GM19324 (cell line): ENCODE data around the gene PEX6.

ENCODE experiments used
- ATAC-seq: cut with Tn5 transposase; IDR thresholded peaks from one replicate; pipeline ENCODE4 v1.9.1; 2021; ENCODE audit warnings: mild to moderate bottlenecking, moderate library complexity; ENCODE audit not compliant: unreplicated experiment, low FRiP score

The PEX6 gene

GRCh38 chr6:42938987-42939809 lies 39.8 kb downstream of the PEX6 start:
- ATAC-seq = no peak

GRCh38 chr6:42938428-42938796 lies 40.6 kb downstream of the PEX6 start:
- no peak for ATAC-seq

GRCh38 chr6:42937548-42938427 lies 41.2 kb downstream of the PEX6 start:
- ATAC-seq = no peak

DNA sequence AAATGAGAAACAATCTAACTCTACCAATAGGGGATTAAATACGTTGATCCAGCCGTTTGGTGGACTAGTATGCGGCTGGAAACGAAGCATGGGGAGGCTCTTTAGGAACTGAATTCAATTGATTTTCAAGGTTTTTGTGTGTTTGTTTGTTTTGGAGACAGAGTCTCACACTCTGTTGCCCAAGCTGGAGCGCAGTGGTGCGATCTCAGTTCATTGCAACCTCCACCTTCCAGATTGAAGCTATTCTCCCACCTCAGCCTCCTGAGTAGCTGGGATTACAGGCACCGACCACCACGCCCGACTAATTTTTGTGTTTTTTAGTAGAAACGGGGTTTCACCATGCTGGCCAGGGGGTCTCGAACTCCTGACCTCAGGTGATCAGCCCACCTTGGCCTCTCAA lies 42.6 kb downstream of the PEX6 start:
- ATAC-seq = no peak

DNA sequence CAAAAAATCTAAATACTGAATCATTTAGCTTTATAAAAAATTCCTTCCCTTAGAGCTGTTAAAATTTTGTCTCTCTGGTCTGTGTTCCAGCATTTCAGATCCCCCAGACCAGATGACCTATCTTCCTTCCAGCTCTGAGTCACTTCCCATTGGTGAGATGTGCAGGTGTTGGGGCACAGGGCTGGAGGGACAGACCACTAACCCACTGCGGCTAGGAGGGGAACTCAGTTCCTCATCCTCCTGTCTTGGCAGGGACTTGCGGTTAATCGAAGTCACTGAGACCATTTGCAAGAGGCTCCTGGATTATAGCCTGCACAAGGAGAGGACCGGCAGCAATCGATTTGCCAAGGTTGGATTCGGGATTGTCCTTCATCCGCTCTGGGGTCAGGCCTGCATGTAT lies 43.7 kb downstream of the PEX6 start:
- no peak for ATAC-seq

- ATAC-seq = no peak
These were observed 45.8 kb downstream of the PEX6 start for GRCh38 chr6:42933205-42933604.

GRCh38 chr6:42932412-42932811 lies 46.6 kb downstream of the PEX6 start:
- no peak for ATAC-seq

GRCh38 chr6:42929821-42930360 lies 49.1 kb downstream of the PEX6 start:
- peak; percentile 48 for ATAC-seq

GRCh38 chr6:42928986-42929820 lies 49.8 kb downstream of the PEX6 start, which contains the start of gene CNPY3:
Gene CNPY3, plus strand, starts transcription at chr6:42929480. Its CDS starts 91 bp downstream, at chr6:42929571.
- ATAC-seq = peak; percentile 82

DNA sequence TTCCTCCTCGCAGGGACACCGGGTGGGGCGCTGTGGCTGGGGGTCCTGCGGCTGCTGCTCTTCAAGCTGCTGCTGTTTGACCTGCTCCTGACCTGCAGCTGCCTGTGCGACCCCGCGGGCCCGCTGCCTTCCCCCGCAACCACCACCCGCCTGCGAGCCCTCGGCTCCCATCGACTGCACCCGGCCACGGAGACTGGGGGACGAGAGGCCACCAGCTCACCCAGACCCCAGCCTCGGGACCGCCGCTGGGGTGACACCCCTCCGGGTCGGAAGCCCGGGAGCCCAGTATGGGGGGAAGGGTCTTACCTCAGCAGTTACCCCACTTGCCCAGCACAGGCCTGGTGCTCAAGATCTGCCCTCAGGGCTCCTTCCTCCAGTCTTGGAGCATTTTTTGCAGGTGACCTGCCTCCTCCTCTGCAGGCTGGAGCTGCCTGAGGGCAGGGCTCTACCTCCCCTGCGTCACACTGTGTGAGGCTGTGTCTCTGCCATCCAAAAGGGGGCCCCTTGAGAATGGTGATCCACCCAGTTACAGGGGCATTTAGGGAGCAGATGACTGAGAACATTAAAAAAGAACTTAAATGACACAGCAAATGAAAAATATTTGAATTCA lies 53.6 kb downstream of the PEX6 start:
- ATAC-seq = no peak

DNA sequence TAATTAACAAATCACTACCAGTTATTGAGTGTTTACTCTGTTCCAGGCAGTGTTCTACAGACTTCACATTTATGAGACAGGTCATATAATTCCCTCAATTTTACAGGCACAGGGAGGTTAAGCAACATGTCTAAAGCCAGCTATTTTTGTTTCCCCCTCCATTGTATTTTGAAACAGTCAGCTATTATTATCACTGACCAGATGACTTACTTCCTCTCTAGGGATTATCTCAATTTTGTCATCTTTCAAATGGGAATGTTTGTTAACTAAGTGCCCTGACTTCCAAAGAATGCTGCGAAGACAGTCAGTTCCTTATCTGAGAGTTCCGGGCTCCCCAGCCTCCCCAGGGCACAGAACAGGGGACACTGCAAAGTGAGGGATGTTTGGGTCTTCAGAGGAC lies 55.3 kb downstream of the PEX6 start:
- ATAC-seq = no peak

- ATAC-seq = no peak
These were observed 57.2 kb downstream of the PEX6 start for GRCh38 chr6:42921801-42922200.

DNA sequence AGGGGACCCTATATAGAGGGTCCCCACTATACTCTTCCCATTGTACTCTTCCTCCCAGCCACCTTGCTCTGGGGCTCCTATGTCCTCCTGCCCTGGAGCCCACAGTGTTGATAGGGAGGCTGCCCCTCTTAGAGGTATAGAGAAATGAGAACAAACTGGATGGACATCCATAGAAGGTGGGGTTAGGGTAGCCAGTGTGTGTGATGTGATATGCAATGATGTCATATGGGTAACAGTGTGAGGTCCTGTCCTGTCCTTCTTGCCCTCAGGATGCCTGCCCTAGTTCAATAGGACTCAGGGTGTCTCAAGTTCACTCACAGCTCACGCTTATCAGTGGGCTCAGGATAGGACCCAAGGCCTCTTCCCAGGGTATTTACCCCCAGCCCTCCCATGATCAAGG lies 62.7 kb downstream of the PEX6 start:
- no peak for ATAC-seq

DNA sequence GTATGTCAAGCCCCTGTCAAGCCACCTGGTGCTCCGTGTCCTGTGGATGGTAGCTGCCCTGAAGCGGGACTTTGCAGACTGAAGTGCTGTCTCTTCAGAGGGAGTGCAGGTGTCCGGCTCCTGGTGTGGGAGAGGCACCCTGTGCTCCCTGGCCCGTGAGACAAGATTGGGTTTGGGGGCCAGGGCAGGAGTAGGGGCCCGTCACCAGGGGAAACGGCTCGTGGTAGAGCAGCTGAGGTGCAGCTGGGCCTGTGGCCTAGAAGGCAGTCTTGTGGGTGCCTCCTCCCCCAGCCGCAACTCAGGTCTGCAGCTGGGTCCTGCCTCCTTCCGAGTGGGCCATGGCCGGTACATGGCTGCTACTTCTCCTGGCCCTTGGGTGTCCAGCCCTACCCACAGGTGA lies 63.2 kb downstream of the PEX6 start, which contains the start of gene PTCRA:
TSS of gene PTCRA (plus strand) at position 322 of the 400 bp plus-strand sequence. CDS start at position 339, 17 bp downstream.
- no peak for ATAC-seq

DNA sequence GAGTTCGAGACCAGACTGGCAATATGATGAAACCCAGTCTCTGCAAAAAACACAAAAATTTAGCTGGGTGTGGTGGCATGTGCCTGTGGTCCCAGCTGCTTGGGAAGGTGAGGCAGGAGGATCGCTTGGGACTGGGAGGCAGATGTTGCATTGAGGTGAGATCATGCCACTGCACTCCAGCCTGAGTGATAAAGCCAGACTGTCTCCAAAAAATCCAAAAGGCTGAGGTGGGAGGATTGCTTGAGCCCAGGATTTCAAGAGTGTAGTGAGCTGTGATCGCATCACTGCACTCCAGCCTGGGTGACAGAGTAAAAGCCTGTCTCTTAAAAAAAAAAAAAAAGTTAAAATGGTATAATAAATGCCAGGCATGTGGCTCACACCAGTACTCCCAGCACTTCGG lies 64.4 kb downstream of the PEX6 start:
- ATAC-seq = no peak
